ENCODE data around the gene SUCLG2.

SUCLG2 gene, protein sequence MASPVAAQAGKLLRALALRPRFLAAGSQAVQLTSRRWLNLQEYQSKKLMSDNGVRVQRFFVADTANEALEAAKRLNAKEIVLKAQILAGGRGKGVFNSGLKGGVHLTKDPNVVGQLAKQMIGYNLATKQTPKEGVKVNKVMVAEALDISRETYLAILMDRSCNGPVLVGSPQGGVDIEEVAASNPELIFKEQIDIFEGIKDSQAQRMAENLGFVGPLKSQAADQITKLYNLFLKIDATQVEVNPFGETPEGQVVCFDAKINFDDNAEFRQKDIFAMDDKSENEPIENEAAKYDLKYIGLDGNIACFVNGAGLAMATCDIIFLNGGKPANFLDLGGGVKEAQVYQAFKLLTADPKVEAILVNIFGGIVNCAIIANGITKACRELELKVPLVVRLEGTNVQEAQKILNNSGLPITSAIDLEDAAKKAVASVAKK

GRCh38 chr3:67654099-67654843, at the start of gene SUCLG2:
TSS of gene SUCLG2 (minus strand) at chr3:67654612. CDS start at chr3:67654586, 26 bp downstream.
- DNase-seq (ENCODE audit: low read depth in 2 of 2, low spot score in 1 of 2), result peak; percentile 59 to 65

DNA sequence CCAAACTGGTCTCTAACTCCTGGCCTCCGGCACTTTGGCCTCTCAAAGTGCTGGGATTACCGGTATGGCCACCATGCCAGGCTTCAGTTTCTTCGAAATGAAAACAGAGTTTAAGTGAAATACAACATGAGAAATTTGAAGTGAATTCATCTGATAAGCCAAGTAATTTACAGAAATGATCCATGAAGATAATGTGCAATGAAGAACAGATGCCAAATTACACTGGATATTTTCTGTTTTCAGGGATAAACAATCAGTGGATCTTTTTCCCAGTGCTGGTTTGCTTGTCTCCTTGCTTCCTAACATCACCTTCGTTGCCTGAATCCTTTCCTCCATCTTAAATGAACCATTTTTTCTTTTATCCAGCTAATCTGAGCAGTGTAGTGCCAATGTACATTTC, 46.2 kb upstream of the SUCLG2 start:
- DNase-seq (ENCODE audit: low read depth in 2 of 2, low spot score in 1 of 2), result no peak

- DNase-seq (ENCODE audit: low read depth in 2 of 2, low spot score in 1 of 2), result no peak
These were observed 45.5 kb upstream of the SUCLG2 start for GRCh38 chr3:67699882-67700281.

DNA sequence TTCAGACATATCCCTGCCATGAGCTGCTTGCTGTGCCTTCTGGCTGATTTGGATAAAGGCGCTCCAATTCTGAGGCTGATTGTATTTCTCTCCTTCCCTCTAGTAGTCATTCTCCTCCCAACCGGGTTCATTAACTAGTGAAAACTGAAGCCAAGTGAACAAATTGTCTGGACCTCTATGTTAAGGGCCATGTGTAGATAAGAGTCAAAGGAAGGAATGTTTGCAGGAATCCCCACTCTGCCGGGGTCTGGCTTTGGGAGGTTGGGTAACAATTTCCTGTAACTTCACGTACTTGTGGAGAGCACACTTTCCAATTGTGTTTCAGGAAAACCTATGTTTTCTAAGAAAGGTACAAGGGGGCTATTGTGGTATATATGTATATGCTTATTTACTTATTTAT, 38.2 kb upstream of the SUCLG2 start:
- no peak for DNase-seq (ENCODE audit: low read depth in 2 of 2, low spot score in 1 of 2)

GRCh38 chr3:67691926-67692325, 37.5 kb upstream of the SUCLG2 start:
- DNase-seq (ENCODE audit: low read depth in 2 of 2, low spot score in 1 of 2), result no peak

DNA sequence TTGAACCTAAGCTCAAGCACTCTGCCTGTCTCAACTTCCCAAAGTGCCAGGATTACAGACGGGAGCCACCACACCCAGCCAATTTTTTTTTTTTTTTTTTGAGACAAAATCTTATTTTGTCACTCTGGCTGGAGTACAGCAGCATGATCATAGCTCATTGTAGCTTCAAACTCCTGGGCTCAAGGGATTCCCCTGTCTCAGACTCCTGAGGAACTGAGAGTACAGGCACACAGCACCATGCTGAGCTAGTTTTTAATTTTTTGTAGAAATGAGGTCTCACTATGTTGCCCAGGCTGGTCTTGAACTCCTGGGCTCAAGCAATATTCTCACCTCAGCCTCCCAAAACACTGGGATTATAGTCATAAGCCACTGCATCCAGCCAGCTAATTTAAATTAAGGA, 36.8 kb upstream of the SUCLG2 start:
- no peak for DNase-seq (ENCODE audit: low read depth in 2 of 2, low spot score in 1 of 2)

GRCh38 chr3:67689806-67690205, 35.4 kb upstream of the SUCLG2 start:
- no peak for DNase-seq (ENCODE audit: low read depth in 2 of 2, low spot score in 1 of 2)

- no peak for DNase-seq (ENCODE audit: low read depth in 2 of 2, low spot score in 1 of 2)
These were observed 33.8 kb upstream of the SUCLG2 start for GRCh38 chr3:67688231-67688630.

DNA sequence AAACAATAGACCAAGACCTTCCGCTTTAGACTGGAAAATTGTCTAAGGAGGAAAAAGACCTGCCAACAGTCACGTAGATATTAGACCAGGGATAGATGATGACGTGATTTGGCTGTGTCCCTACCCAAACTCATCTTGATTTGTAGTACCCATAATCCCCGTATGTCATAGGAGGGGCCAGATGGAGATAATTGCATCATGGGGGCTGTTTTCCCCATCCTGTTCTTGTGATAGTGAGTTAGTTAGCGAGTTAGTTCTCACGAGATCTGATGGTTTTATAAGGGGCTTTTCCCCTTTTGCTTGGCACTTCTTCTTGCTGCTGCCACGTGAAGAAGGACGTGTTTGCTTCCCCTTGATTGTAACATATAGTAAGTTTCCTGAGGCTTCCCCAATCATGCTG, 31.7 kb upstream of the SUCLG2 start:
- DNase-seq (ENCODE audit: low read depth in 2 of 2, low spot score in 1 of 2), result no peak

DNA sequence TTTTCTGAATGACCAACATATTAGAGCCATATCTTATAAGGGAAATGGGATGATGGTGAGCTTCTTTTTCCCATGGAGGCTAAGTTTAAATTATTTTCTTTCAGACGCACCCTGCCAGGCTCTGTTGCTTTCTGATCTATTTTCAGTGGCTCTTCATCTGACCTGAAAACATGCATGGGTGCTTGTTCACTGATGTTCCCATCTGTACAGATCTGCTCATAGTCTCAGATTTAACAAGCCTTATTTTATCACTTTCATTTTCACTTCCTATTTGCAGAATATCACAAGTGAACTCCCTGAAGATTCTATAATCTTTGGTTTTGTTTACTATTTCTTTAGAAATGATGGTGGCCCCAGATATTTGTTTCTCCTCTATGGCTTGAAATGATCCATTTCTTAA, 31.1 kb upstream of the SUCLG2 start:
- DNase-seq (ENCODE audit: low read depth in 2 of 2, low spot score in 1 of 2), result no peak

- DNase-seq (ENCODE audit: low read depth in 2 of 2, low spot score in 1 of 2), result no peak
These were observed 29.8 kb upstream of the SUCLG2 start for GRCh38 chr3:67684211-67684610.

GRCh38 chr3:67683522-67683921, 29.1 kb upstream of the SUCLG2 start:
- DNase-seq (ENCODE audit: low read depth in 2 of 2, low spot score in 1 of 2), result no peak

- DNase-seq (ENCODE audit: low read depth in 2 of 2, low spot score in 1 of 2), result no peak
These were observed 24.3 kb upstream of the SUCLG2 start for GRCh38 chr3:67678665-67679064.

DNA sequence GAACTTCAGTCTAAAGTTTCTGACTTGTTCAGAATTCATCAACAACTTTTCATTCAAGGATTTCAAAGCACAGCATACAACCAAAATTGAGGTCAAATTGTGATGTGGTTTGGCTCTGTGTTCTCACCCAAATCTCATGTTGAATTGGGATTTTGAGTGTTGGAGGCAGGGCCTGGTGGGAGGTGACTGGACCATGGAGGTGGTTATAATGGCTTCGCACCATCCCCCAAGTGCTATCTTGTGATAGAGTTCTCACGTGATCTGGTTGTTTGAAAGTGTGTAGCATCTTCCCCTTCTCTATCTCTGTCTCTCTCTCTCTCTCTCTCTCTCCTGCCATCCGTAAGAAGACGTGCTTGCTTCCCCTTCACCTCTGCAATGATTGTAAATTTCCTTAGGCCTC, 19.6 kb upstream of the SUCLG2 start:
- DNase-seq (ENCODE audit: low read depth in 2 of 2, low spot score in 1 of 2), result no peak

DNA sequence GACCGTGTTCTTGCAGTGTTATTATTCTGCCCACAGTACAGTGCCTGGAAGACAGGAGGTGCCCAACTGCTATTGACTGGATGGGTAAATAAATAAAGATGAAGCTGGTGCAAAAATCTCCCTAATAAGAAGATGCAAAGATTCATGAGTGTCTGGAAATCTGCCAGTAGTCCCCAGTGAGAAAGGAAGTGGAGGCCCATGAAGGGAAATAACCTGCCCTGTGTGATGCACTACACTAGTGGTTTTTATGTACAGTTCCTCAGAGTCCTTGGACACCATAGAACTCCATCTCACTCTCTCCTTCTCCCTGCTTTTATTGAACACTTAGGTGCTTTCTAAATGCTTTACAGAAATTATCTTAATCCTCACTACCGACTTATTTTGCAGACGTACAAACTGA, 8.3 kb upstream of the SUCLG2 start:
- no peak for DNase-seq (ENCODE audit: low read depth in 2 of 2, low spot score in 1 of 2)

DNA sequence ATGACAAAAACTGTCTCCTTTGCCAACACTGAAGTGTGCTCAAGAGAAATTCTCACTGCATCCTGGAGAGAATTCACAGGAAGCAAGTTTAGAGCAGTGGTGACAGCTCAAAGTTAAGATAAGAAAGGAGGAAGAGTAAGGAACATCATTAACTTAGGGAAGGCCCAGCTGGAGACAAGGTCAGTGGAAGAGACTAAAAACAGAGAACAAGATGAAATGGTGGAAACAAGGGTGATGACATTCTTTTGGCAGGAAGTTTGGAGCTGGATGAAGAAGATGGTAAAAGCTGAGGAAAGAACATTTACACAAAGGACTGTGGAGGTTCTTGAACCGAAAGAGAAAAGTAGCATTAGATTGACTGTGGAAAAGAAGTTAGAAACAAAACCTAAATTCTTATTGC, 6.7 kb upstream of the SUCLG2 start:
- DNase-seq (ENCODE audit: low read depth in 2 of 2, low spot score in 1 of 2), result no peak

DNA sequence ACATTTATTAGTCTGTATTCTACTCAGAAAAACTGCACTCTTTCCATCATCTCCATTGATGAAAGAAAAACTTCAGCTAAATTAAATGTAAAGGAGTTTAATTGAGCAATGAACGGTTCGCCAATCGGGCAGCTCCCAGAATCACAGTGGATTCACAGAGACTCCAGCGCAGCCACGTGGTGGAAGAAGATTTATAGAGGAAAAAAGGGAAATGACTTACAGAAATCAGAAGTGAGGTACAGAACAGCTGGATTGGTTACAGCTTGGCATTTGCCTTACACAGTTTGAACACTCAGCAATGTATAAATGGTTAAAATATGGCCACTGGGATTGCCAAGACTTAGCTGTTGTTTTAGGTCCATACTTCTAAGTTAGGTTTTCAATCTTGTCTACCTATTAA, 2.8 kb upstream of the SUCLG2 start:
- no peak for DNase-seq (ENCODE audit: low read depth in 2 of 2, low spot score in 1 of 2)

DNA sequence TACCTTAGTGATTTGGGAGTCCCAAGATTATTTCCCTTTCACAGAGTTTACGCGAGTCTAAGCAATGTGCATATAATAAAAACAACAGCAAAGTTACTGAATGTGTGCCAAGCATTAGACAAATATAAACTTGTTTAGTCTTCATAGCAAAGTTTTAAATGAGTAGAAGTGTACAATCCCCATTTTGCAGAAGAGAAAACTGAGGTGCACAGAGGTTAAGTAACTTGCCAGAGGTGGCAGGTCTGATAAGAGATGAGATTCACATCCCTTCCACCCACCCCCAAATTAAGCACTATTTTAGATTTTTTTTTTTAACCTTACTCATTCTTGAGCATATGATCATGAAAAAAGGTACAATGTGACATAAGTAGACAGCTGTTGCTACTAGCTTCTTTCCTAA, 2.2 kb upstream of the SUCLG2 start:
- DNase-seq (ENCODE audit: low read depth in 2 of 2, low spot score in 1 of 2), result no peak

- peak; percentile 40 to 62 for DNase-seq (ENCODE audit: low read depth in 2 of 2, low spot score in 1 of 2)
These were observed 1.1 kb upstream of the SUCLG2 start for GRCh38 chr3:67655364-67656121.

GRCh38 chr3:67654844-67655177, 399 bp upstream of the SUCLG2 start:
- no peak for DNase-seq (ENCODE audit: low read depth in 2 of 2, low spot score in 1 of 2)

DNA sequence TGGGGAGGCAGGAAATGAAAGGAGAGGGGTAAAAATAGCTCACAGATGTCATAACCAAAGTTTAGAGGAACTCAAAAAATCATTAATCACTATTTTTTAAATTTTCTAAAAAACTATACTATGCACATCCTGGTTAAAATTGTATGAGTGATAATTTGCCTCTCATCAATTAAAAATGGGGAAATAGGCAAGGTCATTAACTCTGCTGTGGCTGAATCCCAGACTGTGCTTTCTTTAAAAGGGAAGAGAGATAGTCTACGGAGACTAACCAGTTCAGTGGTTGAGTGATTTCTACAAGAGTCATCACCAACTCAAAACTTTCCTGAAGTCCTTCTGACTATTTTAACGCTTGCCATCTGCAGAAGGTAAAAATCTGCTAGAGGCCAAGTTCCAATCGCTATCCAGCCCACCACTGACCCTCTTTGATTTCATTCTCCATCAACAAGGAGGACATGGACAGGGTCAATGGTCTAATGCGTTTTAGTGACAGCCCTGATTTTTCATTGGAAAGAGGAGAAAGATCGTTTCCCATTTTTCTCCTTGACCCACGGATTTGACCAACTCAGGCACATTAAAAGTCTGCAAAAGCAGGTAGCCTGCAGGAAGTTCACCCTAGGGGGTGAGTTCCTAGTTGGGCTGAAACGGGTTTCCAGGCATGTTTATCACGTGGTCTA, 850 bp downstream of the SUCLG2 start:
- no peak for DNase-seq (ENCODE audit: low read depth in 2 of 2, low spot score in 1 of 2)
